NCI-H1092 treated with DMSO at 0.1 percent for 48 hours (cell line): ENCODE measurements around the gene SCYGR3.
"Not testable (repeated sequence)": the region's sequence is repeated elsewhere in the genome, so short reads cannot be mapped to it uniquely, and the experiment has no call there.

Experiments
- DNase-seq: peaks from one replicate; lab custom pipeline; 2025; lab: John Stamatoyannopoulos, UW

SCYGR3 gene

GRCh38 chr2:227613272-227613660, 1.4 kb downstream of the SCYGR3 start:
- DNase-seq = no peak

- DNase-seq = no peak
Measured at GRCh38 chr2:227612546-227613271, 1.9 kb downstream of the SCYGR3 start.

- DNase-seq = no peak
Measured at GRCh38 chr2:227610123-227610522, 4.5 kb downstream of the SCYGR3 start.

- no peak for DNase-seq
Measured at GRCh38 chr2:227608561-227609338, 5.9 kb downstream of the SCYGR3 start.

GRCh38 chr2:227607941-227608340, 6.7 kb downstream of the SCYGR3 start:
- DNase-seq = no peak

GRCh38 chr2:227606476-227606875, 8.2 kb downstream of the SCYGR3 start:
- no peak for DNase-seq

- no peak for DNase-seq
Measured at GRCh38 chr2:227602358-227602757, 12.3 kb downstream of the SCYGR3 start.

- not testable (repeated sequence) for DNase-seq
Measured at GRCh38 chr2:227598835-227599503, 15.7 kb downstream of the SCYGR3 start, which contains the start of gene SCYGR2. Gene SCYGR2, plus strand, starts transcription at chr2:227598893. Its CDS starts 0 bp downstream, at chr2:227598893.

- DNase-seq = no peak
Measured at GRCh38 chr2:227597998-227598397, 16.6 kb downstream of the SCYGR3 start.

GRCh38 chr2:227597036-227597435, 17.6 kb downstream of the SCYGR3 start:
- no peak for DNase-seq

GRCh38 chr2:227595797-227596196, 18.8 kb downstream of the SCYGR3 start:
- DNase-seq = no peak

GRCh38 chr2:227592694-227593387, 21.8 kb downstream of the SCYGR3 start:
- no peak for DNase-seq

GRCh38 chr2:227582369-227582768, 32.3 kb downstream of the SCYGR3 start:
- no peak for DNase-seq

- DNase-seq = no peak
Measured at GRCh38 chr2:227579791-227580190, 34.8 kb downstream of the SCYGR3 start.

GRCh38 chr2:227578642-227579041, 36.0 kb downstream of the SCYGR3 start:
- no peak for DNase-seq

- no peak for DNase-seq
Measured at GRCh38 chr2:227577555-227577954, 37.1 kb downstream of the SCYGR3 start.

GRCh38 chr2:227576812-227577211, 37.8 kb downstream of the SCYGR3 start:
- no peak for DNase-seq

GRCh38 chr2:227576110-227576509, 38.5 kb downstream of the SCYGR3 start:
- no peak for DNase-seq

GRCh38 chr2:227570615-227571014, 44.0 kb downstream of the SCYGR3 start:
- no peak for DNase-seq

- DNase-seq = no peak
Measured at GRCh38 chr2:227568852-227569169, 45.8 kb downstream of the SCYGR3 start.

GRCh38 chr2:227566012-227566411, 48.6 kb downstream of the SCYGR3 start:
- no peak for DNase-seq

GRCh38 chr2:227565080-227565479, 49.6 kb downstream of the SCYGR3 start:
- DNase-seq = no peak
